ENCODE results near the gene HOXD3.

DNA sequence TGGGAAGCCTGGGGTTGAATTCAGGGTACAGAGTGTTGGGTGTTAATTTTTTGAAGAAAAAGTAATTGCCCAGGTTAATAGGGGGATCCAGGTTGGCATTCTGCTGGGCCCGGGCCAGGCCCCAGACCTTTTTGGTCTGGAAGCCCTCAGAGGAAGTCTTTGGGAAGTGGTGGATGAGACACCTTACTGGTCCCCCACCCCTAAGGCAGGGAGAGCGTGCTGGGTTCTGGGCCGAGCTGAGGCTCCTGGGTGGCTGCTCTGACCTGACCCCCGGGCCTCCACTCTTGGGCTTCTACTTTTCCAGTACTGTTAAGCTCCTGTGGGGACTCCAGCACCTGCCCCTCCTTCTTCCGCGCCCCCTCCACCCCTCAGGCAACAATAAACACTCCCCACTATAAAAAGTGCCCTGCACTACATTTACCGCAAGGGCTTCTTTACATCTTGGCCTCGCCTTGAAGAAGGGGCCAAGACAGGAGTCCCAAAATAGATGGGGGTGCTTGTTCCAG is 753 bp upstream of the HOXD3 start:
- TF ChIP-seq ZFP36 (IDR thresholded peaks at IDR 0.05; ENCODE audit: borderline replicate concordance, partially characterized antibody) (no peak), EP300 (IDR thresholded peaks at IDR 0.05) (no peak), POLR2A (IDR thresholded peaks at IDR 0.05; ENCODE audit: low read length) (no peak), JUN (IDR thresholded peaks at IDR 0.05) (no peak), FOXS1 (CRISPR knock-in tag; IDR thresholded peaks at IDR 0.05) (no peak), HOXB5 (CRISPR knock-in tag; IDR thresholded peaks at IDR 0.05) (no peak), HDAC2 (IDR thresholded peaks at IDR 0.05) (no peak), TP53 (CRISPR knock-in tag; IDR thresholded peaks at IDR 0.05) (no peak), GATA3 (IDR thresholded peaks at IDR 0.05; ENCODE audit: borderline replicate concordance) (no peak), RAD21 (conservative IDR thresholded peaks at IDR 0.05 in 1 of 2, IDR thresholded peaks at IDR 0.05 in 1 of 2) (no peak), RFX5 (IDR thresholded peaks at IDR 0.05) (no peak), BHLHE40 (IDR thresholded peaks at IDR 0.05; ENCODE audit: low read depth, low read length) (no peak)
- TF ChIP-seq, protein P1, sequence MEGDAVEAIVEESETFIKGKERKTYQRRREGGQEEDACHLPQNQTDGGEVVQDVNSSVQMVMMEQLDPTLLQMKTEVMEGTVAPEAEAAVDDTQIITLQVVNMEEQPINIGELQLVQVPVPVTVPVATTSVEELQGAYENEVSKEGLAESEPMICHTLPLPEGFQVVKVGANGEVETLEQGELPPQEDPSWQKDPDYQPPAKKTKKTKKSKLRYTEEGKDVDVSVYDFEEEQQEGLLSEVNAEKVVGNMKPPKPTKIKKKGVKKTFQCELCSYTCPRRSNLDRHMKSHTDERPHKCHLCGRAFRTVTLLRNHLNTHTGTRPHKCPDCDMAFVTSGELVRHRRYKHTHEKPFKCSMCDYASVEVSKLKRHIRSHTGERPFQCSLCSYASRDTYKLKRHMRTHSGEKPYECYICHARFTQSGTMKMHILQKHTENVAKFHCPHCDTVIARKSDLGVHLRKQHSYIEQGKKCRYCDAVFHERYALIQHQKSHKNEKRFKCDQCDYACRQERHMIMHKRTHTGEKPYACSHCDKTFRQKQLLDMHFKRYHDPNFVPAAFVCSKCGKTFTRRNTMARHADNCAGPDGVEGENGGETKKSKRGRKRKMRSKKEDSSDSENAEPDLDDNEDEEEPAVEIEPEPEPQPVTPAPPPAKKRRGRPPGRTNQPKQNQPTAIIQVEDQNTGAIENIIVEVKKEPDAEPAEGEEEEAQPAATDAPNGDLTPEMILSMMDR (IDR thresholded peaks at IDR 0.05) = no peak

All from A549 (cell line).